Mesenchymal stem cell (in vitro differentiated cells and primary cell): ENCODE data around the gene MAPK10.

ENCODE experiments used
- DNase-seq: peaks from one replicate; pipeline ENCODE4 v3.0.0-alpha.2; 2013
- H2AFZ ChIP-seq: one replicate; pipeline ENCODE4 v1.6.1; 2013; ENCODE audit warnings: low read depth, mild to moderate bottlenecking, control low read depth, inconsistent platforms, low read length, moderate library complexity
- H2AK5ac ChIP-seq: 2 replicates; pipeline ENCODE4 v1.6.1; 2013; ENCODE audit warnings: low read length, moderate library complexity, mild to moderate bottlenecking, inconsistent platforms; ENCODE audit not compliant: severe bottlenecking
- H2BK120ac ChIP-seq: one replicate; pipeline ENCODE4 v1.6.1; 2013; ENCODE audit warnings: low read depth, mild to moderate bottlenecking, inconsistent platforms, low read length, moderate library complexity
- H2BK12ac ChIP-seq, 2 experiments: one replicate each; pipeline ENCODE4 v1.6.1; 2013; ENCODE audit warnings: inconsistent platforms in 2 of 2, low read length in 2 of 2, mild to moderate bottlenecking in 2 of 2, moderate library complexity in 2 of 2, control low read depth in 1 of 2
- H2BK15ac ChIP-seq: one replicate; pipeline ENCODE4 v1.6.1; 2013; ENCODE audit warnings: mild to moderate bottlenecking, low read depth, inconsistent platforms; ENCODE audit not compliant: poor library complexity, severe bottlenecking
- H2BK5ac ChIP-seq: 2 replicates; pipeline ENCODE4 v1.6.1; 2013; ENCODE audit warnings: low read depth, mild to moderate bottlenecking, low read length, control low read depth, inconsistent platforms; ENCODE audit not compliant: poor library complexity, severe bottlenecking
- H3K14ac ChIP-seq, 2 experiments: one replicate each; pipeline ENCODE4 v1.6.1; 2013; ENCODE audit warnings: inconsistent platforms in 2 of 2, low read length in 2 of 2, control low read depth in 1 of 2, mild to moderate bottlenecking in 1 of 2, moderate library complexity in 1 of 2
- H3K18ac ChIP-seq, 2 experiments: one replicate each; pipeline ENCODE4 v1.6.1; 2013; ENCODE audit warnings: inconsistent platforms in 2 of 2, low read length in 2 of 2, control low read depth in 1 of 2, low read depth in 1 of 2, mild to moderate bottlenecking in 1 of 2
- H3K23ac ChIP-seq, 2 experiments: one replicate each; pipeline ENCODE4 v1.6.1; 2013; ENCODE audit warnings: inconsistent platforms in 2 of 2, low read length in 2 of 2, mild to moderate bottlenecking in 2 of 2, moderate library complexity in 2 of 2, control low read depth in 1 of 2
- H3K27ac ChIP-seq: 2 replicates; pipeline ENCODE4 v1.5.1; 2013; ENCODE audit warnings: mild to moderate bottlenecking, moderate library complexity, low read length, control low read depth, inconsistent platforms; ENCODE audit not compliant: poor library complexity, severe bottlenecking
- H3K27me3 ChIP-seq, 2 experiments: 2 replicates each; pipeline versions ENCODE4 v1.6.1 to v1.7.0; 2013; ENCODE audit warnings: low read length in 2 of 2, mild to moderate bottlenecking in 2 of 2, moderate library complexity in 2 of 2, control low read depth in 1 of 2, inconsistent platforms in 1 of 2; ENCODE audit not compliant: control insufficient read depth in 1 of 2, insufficient read depth in 1 of 2
- H3K36me3 ChIP-seq, 2 experiments: 2 replicates each; pipeline versions ENCODE4 v1.6.1 to v1.7.0; 2013; ENCODE audit warnings: low read length in 2 of 2, control low read depth in 1 of 2, inconsistent platforms in 1 of 2, low read depth in 1 of 2, mild to moderate bottlenecking in 1 of 2; ENCODE audit not compliant: insufficient read depth in 2 of 2, control insufficient read depth in 1 of 2
- H3K4ac ChIP-seq, 2 experiments: one replicate each; pipeline ENCODE4 v1.6.1; 2013; ENCODE audit warnings: inconsistent platforms in 2 of 2, low read length in 2 of 2, mild to moderate bottlenecking in 2 of 2, moderate library complexity in 2 of 2, control low read depth in 1 of 2, low read depth in 1 of 2
- H3K4me1 ChIP-seq: 2 replicates; pipeline ENCODE4 v1.6.1; 2013; ENCODE audit warnings: low read depth, low read length, control low read depth; ENCODE audit not compliant: control insufficient read depth, insufficient read depth
- H3K4me2 ChIP-seq: 2 replicates; pipeline ENCODE4 v1.6.1; 2013; ENCODE audit warnings: low read length, mild to moderate bottlenecking, inconsistent platforms; ENCODE audit not compliant: poor library complexity, severe bottlenecking
- H3K4me3 ChIP-seq, 2 experiments: 2 replicates each; pipeline versions ENCODE4 v1.5.1 to v1.7.0; 2013; ENCODE audit warnings: low read length in 2 of 2, mild to moderate bottlenecking in 2 of 2, control low read depth in 1 of 2, low read depth in 1 of 2; ENCODE audit not compliant: insufficient read depth in 1 of 2
- H3K79me1 ChIP-seq: replicated peaks from 2 replicates; pipeline ENCODE4 v1.6.1; 2013; ENCODE audit warnings: mild to moderate bottlenecking, control low read depth, low read length, inconsistent platforms; ENCODE audit not compliant: poor library complexity, severe bottlenecking
- H3K9ac ChIP-seq: 2 replicates; pipeline ENCODE4 v1.7.0; 2013; ENCODE audit warnings: mild to moderate bottlenecking, low read length, moderate library complexity
- H3K9me3 ChIP-seq: 2 replicates; pipeline ENCODE4 v1.7.0; 2013; ENCODE audit warnings: mild to moderate bottlenecking, low read length; ENCODE audit not compliant: control insufficient read depth
- H4K8ac ChIP-seq: one replicate; pipeline ENCODE4 v1.6.1; 2013; ENCODE audit warnings: inconsistent platforms, mild to moderate bottlenecking, low read length, moderate library complexity
- H4K91ac ChIP-seq: one replicate; pipeline ENCODE4 v1.6.1; 2013; ENCODE audit warnings: mild to moderate bottlenecking, low read length, inconsistent platforms
- WGBS: methylation state at CpG from one replicate; pipeline ENCODE4 v1.1.7; 2013; ENCODE audit warnings: mixed read lengths; 5-methylcytosine and 5-hydroxymethylcytosine counted together

Gene MAPK10

GRCh38 chr4:86386817-86387415 lies 27.1 kb upstream of the MAPK10 start:
- Histone ChIP-seq H2BK12ac (no peak overlapping the region), H3K18ac (no peak overlapping the region), H3K27ac (no peak overlapping the region), H3K4me1 (no peaks in the 10 kb centered on the region), H3K4me3 (no peak overlapping the region), H4K8ac (no peak overlapping the region), H3K9me3 (no peaks in the 10 kb centered on the region), H3K23ac (no peak overlapping the region), H3K79me1 (no peaks in the 10 kb centered on the region), H2AFZ (no peak overlapping the region), H2AK5ac (no peak overlapping the region), H2BK120ac (no peak overlapping the region), H3K27me3 (no peaks in the 10 kb centered on the region), H2BK15ac (no peak overlapping the region), H3K4me2 (no peak overlapping the region), H4K91ac (no peak overlapping the region), H3K36me3 (no peaks in the 10 kb centered on the region), H3K9ac (no peak overlapping the region), H3K14ac (no peak overlapping the region), H2BK5ac (no peak overlapping the region), H3K4ac (no peak overlapping the region)
- WGBS: 93% methylated on average over 5 of the region's 6 CpGs
- DNase-seq: no peak

- H2BK120ac ChIP-seq: no peak overlapping the region
- no peak overlapping the region for H2BK12ac ChIP-seq
- H2BK5ac ChIP-seq: no peak overlapping the region
- H3K14ac ChIP-seq: no peak overlapping the region
- H3K18ac ChIP-seq: no peak overlapping the region
- no peak overlapping the region for H2BK15ac ChIP-seq
- H3K4me2 ChIP-seq: no peak overlapping the region
- H3K4me1 ChIP-seq: no peaks in the 10 kb centered on the region
- H3K23ac ChIP-seq: no peak overlapping the region
- H3K4me3 ChIP-seq: no peak overlapping the region
- no peaks in the 10 kb centered on the region for H3K9me3 ChIP-seq
- H3K27ac ChIP-seq: no peak overlapping the region
- H3K36me3 ChIP-seq: no peaks in the 10 kb centered on the region
- H3K27me3 ChIP-seq: no peaks in the 10 kb centered on the region
- H2AK5ac ChIP-seq: no peak overlapping the region
- H4K91ac ChIP-seq: no peak overlapping the region
- no peak overlapping the region for H2AFZ ChIP-seq
- DNase-seq: no peak
- no peak overlapping the region for H3K4ac ChIP-seq
- no CpG with 5 or more reads among the region's 5 CpGs for WGBS
- H3K9ac ChIP-seq: no peak overlapping the region
- H3K79me1 ChIP-seq: no peaks in the 10 kb centered on the region
- no peak overlapping the region for H4K8ac ChIP-seq
Measured at GRCh38 chr4:86386201-86386600, 26.3 kb upstream of the MAPK10 start.

DNA sequence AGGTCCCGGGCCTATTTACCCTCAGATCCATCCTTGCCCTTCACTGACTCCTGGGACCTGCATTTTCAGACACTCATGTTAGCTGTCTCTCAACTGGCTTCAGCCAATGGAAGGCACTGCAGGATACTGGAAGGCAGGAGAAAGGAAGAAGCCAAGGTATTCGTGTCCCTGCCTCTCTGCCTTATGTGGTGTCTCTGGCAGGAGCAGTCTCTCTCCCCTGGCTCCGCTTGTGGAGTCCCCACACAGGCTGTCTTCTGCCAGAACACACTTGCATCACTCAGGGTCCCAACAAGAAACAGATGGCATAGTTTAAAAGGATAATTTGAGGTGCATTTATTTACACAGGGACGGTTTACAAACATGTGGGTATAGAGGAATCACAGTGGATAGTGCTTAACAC lies 21.6 kb upstream of the MAPK10 start:
- H3K4me1 ChIP-seq: no peaks in the 10 kb centered on the region
- no peak overlapping the region for H2BK12ac ChIP-seq
- DNase-seq: no peak
- no peak overlapping the region for H2AK5ac ChIP-seq
- H3K79me1 ChIP-seq: no peaks in the 10 kb centered on the region
- no peak overlapping the region for H2BK15ac ChIP-seq
- no peak overlapping the region for H2BK120ac ChIP-seq
- H4K8ac ChIP-seq: no peak overlapping the region
- no peaks in the 10 kb centered on the region for H3K36me3 ChIP-seq
- H3K27me3 ChIP-seq: no peaks in the 10 kb centered on the region
- H3K18ac ChIP-seq: no peak overlapping the region
- H3K27ac ChIP-seq: no peak overlapping the region
- H3K23ac ChIP-seq: no peak overlapping the region
- peaks cover 4% of the 10 kb centered on the region for H3K9me3 ChIP-seq
- H3K14ac ChIP-seq: peak overlapping the region in 1 of 2 experiments; percentile 6
- 81% methylated on average over 4 of the region's 4 CpGs for WGBS
- no peak overlapping the region for H2AFZ ChIP-seq
- no peak overlapping the region for H3K4me3 ChIP-seq
- H2BK5ac ChIP-seq: no peak overlapping the region
- H3K9ac ChIP-seq: no peak overlapping the region
- no peak overlapping the region for H4K91ac ChIP-seq
- H3K4ac ChIP-seq: no peak overlapping the region
- H3K4me2 ChIP-seq: no peak overlapping the region

- H4K91ac ChIP-seq: no peak overlapping the region
- H3K4me1 ChIP-seq: no peaks in the 10 kb centered on the region
- H3K27me3 ChIP-seq: no peaks in the 10 kb centered on the region
- no peaks in the 10 kb centered on the region for H3K79me1 ChIP-seq
- H2BK120ac ChIP-seq: no peak overlapping the region
- no peak overlapping the region for H3K14ac ChIP-seq
- peaks cover 4% of the 10 kb centered on the region for H3K9me3 ChIP-seq
- no peak overlapping the region for H2AK5ac ChIP-seq
- no peak overlapping the region for H2AFZ ChIP-seq
- no peak overlapping the region for H3K4ac ChIP-seq
- no peak overlapping the region for H3K23ac ChIP-seq
- no peak overlapping the region for H3K4me3 ChIP-seq
- no peaks in the 10 kb centered on the region for H3K36me3 ChIP-seq
- no peak overlapping the region for H4K8ac ChIP-seq
- H2BK5ac ChIP-seq: no peak overlapping the region
- no peak overlapping the region for H3K27ac ChIP-seq
- DNase-seq: no peak
- H3K18ac ChIP-seq: no peak overlapping the region
- no peak overlapping the region for H3K9ac ChIP-seq
- H2BK12ac ChIP-seq: no peak overlapping the region
- H2BK15ac ChIP-seq: no peak overlapping the region
- H3K4me2 ChIP-seq: no peak overlapping the region
Measured at GRCh38 chr4:86380181-86380724, 20.4 kb upstream of the MAPK10 start.
